Measurements from ENCODE around the gene HTR1A.

The HTR1A gene

DNA sequence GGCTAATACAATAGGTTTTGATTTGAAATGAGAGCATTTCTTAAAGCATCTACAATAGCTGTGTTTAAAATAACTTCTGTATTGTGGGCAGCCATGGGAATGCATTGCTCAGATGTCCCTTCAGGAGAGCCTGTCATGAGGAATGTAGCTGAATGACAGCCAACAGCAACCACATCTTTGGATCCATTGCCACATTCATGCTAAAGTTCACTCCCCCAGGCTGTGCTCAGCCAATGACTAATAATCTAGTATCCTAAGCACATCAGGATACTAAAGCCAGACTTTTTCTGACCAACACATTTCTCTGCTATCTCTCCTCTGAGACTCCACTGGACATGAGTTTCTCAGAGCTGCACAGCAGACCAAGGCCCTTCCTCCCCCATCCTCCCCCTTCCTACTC, 45.5 kb downstream of the HTR1A start:
- Histone ChIP-seq H3K4me1 (ENCODE audit: insufficient read depth, low read length, poor library complexity, severe bottlenecking) (no peaks in the 10 kb centered on the region), H3K9ac (ENCODE audit: low read depth, low read length, poor library complexity, severe bottlenecking) (no peak overlapping the region), H4K20me1 (ENCODE audit: insufficient read depth, low read length, poor library complexity, severe bottlenecking) (no peaks in the 10 kb centered on the region), H3K4me3 (ENCODE audit: low read length, poor library complexity, severe bottlenecking) (no peak overlapping the region), H3K4me2 (ENCODE audit: low read depth, low read length, poor library complexity, severe bottlenecking) (no peak overlapping the region), H2AFZ (ENCODE audit: low read length) (no peak overlapping the region), H3F3A (ENCODE audit: low read depth) (no peaks in the 10 kb centered on the region), H3K27me3 (ENCODE audit: insufficient read depth, low read length, poor library complexity, severe bottlenecking) (no peaks in the 10 kb centered on the region), H3K36me3 (ENCODE audit: insufficient read depth, low read length) (no peaks in the 10 kb centered on the region), H3K9me2 (replicated peaks; ENCODE audit: low read depth, low read length) (no peaks in the 10 kb centered on the region), H3K79me2 (ENCODE audit: insufficient read depth, low read length) (no peaks in the 10 kb centered on the region), H3K9me3 (ENCODE audit: insufficient read depth, low read depth, low read length) (no peaks in the 10 kb centered on the region)
- TF ChIP-seq, protein P1, sequence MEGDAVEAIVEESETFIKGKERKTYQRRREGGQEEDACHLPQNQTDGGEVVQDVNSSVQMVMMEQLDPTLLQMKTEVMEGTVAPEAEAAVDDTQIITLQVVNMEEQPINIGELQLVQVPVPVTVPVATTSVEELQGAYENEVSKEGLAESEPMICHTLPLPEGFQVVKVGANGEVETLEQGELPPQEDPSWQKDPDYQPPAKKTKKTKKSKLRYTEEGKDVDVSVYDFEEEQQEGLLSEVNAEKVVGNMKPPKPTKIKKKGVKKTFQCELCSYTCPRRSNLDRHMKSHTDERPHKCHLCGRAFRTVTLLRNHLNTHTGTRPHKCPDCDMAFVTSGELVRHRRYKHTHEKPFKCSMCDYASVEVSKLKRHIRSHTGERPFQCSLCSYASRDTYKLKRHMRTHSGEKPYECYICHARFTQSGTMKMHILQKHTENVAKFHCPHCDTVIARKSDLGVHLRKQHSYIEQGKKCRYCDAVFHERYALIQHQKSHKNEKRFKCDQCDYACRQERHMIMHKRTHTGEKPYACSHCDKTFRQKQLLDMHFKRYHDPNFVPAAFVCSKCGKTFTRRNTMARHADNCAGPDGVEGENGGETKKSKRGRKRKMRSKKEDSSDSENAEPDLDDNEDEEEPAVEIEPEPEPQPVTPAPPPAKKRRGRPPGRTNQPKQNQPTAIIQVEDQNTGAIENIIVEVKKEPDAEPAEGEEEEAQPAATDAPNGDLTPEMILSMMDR (conservative IDR thresholded peaks at IDR 0.05; ENCODE audit: low read length): no peak
- TF ChIP-seq EZH2phosphoT487 (IDR thresholded peaks at IDR 0.05; ENCODE audit: borderline replicate concordance): no peak

- Histone ChIP-seq H2AFZ (ENCODE audit: low read length) (no peak overlapping the region), H3K27me3 (ENCODE audit: insufficient read depth, low read length, poor library complexity, severe bottlenecking) (no peaks in the 10 kb centered on the region), H3K4me1 (ENCODE audit: insufficient read depth, low read length, poor library complexity, severe bottlenecking) (no peaks in the 10 kb centered on the region), H3K9ac (ENCODE audit: low read depth, low read length, poor library complexity, severe bottlenecking) (no peak overlapping the region), H3K36me3 (ENCODE audit: insufficient read depth, low read length) (no peaks in the 10 kb centered on the region), H3F3A (ENCODE audit: low read depth) (no peaks in the 10 kb centered on the region), H3K79me2 (ENCODE audit: insufficient read depth, low read length) (no peaks in the 10 kb centered on the region), H3K4me2 (ENCODE audit: low read depth, low read length, poor library complexity, severe bottlenecking) (no peak overlapping the region), H3K9me2 (replicated peaks; ENCODE audit: low read depth, low read length) (no peaks in the 10 kb centered on the region), H3K9me3 (ENCODE audit: insufficient read depth, low read depth, low read length) (no peaks in the 10 kb centered on the region), H4K20me1 (ENCODE audit: insufficient read depth, low read length, poor library complexity, severe bottlenecking) (no peaks in the 10 kb centered on the region), H3K4me3 (ENCODE audit: low read length, poor library complexity, severe bottlenecking) (no peak overlapping the region)
- TF ChIP-seq, protein P1 (conservative IDR thresholded peaks at IDR 0.05; ENCODE audit: low read length): no peak
- no peak for TF ChIP-seq EZH2phosphoT487 (IDR thresholded peaks at IDR 0.05; ENCODE audit: borderline replicate concordance)
Measured at GRCh38 chr5:63911871-63912270, 50.4 kb downstream of the HTR1A start.

Data from Loucy (cell line).